Measurements from ENCODE around the gene RABL6.
"Not testable (repeated sequence)": the region's sequence is repeated elsewhere in the genome, so short reads cannot be mapped to it uniquely, and the experiment has no call there.

The RABL6 gene

DNA sequence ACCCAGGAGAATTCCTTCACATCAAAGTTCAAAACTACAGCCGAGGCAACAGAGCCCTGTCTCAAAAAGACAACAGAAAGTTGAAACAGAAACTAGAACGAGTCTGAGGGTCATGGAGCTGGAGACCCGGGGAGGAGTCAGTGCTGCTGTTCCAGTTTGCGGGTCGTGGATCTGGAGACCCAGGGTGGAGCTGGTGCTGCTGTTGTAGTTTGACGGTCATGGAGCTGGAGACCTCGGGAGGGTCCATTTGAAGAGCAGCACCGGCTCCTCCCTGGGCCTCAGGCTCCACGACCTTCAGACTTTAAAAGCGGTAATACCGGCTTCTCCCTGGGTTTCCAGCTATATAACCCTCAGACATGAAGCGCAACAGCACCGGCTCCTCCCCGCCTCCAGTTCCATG lies 30.4 kb upstream of the RABL6 start:
- TF ChIP-seq, protein P1, sequence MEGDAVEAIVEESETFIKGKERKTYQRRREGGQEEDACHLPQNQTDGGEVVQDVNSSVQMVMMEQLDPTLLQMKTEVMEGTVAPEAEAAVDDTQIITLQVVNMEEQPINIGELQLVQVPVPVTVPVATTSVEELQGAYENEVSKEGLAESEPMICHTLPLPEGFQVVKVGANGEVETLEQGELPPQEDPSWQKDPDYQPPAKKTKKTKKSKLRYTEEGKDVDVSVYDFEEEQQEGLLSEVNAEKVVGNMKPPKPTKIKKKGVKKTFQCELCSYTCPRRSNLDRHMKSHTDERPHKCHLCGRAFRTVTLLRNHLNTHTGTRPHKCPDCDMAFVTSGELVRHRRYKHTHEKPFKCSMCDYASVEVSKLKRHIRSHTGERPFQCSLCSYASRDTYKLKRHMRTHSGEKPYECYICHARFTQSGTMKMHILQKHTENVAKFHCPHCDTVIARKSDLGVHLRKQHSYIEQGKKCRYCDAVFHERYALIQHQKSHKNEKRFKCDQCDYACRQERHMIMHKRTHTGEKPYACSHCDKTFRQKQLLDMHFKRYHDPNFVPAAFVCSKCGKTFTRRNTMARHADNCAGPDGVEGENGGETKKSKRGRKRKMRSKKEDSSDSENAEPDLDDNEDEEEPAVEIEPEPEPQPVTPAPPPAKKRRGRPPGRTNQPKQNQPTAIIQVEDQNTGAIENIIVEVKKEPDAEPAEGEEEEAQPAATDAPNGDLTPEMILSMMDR (conservative IDR thresholded peaks at IDR 0.05; ENCODE audit: low read depth, low read length): no peak
- no peak for DNase-seq (ENCODE audit: low read depth)
- H3K4me3 ChIP-seq (ENCODE audit: low read depth, low read length): no peak overlapping the region

DNA sequence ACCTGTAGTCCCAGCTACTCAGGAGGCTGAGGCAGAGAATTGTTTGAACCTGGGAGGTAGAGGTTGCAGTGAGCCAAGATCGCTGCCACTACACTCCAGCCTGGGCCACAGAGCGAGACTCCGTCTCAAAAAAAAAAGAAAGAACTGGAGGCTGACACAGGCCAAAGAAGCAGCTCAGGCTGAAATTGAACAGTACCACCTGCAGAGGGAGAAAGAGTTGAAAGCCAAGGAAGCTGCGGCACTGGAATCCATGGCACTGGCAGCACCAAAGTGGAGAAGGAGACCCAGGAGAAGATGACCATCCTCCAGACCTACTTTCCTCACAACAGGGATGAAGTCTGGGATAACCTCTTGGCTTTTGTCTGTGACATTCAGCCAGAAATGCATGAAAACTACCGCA lies 27.9 kb upstream of the RABL6 start:
- DNase-seq (ENCODE audit: low read depth): no peak
- H3K4me3 ChIP-seq (ENCODE audit: low read depth, low read length): no peak overlapping the region
- TF ChIP-seq, protein P1 (conservative IDR thresholded peaks at IDR 0.05; ENCODE audit: low read depth, low read length): peak; percentile 40

DNA sequence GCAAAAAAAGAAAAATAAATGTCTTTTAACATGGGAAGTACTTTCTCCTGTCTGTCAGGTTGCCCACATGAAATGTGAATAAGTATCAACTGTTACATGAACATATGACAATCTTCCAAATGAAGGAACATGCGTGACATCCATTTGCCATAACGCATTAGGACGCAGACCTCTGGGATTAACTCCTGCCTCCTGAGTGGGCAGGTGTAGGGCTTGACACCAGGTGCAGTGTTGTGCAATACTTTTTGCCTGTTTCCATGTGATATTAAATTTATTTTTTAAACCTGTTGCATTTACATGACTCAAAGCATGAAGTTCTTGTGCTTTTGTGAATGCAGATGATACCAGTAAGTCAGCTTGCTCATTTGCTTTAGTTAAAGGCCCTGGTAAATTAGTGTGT lies 25.3 kb upstream of the RABL6 start:
- TF ChIP-seq, protein P1 (conservative IDR thresholded peaks at IDR 0.05; ENCODE audit: low read depth, low read length): no peak
- H3K4me3 ChIP-seq (ENCODE audit: low read depth, low read length): no peak overlapping the region
- DNase-seq (ENCODE audit: low read depth): no peak

DNA sequence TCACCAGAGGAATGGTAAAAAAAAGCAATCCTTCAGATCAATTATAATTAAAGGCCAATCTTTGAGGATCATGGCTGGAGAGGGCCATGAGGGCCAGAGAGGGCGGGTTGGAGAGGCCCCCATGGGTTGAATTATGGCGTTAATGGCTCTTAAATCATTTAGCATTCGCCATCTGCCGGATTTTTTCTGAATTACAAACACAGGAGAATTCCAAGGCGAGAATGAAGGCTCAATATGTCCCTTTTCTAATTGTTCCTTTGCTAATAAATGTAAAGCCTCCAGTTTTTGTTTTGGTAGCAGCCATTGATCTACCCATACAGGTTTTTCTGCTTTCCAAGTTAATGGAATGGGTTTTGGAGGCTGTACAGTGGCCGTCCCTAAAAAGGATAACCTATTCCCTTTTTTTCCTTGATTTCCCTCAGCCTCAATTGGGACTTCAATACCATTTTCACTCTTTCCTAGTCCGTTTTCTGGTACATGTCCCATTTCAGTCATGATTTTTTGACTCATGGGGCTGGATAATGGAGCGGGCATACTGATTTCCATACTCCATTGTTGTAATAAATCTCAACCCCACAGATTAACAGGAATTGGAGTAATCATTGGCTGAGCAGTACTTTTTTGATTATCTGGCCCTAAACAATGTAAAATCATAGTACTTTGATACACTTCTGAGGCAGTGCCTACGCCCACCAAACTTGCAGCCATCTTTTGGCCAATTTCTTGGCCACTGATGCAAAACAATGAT lies 23.3 kb upstream of the RABL6 start:
- TF ChIP-seq, protein P1 (conservative IDR thresholded peaks at IDR 0.05; ENCODE audit: low read depth, low read length): peak; percentile 33
- no peak for DNase-seq (ENCODE audit: low read depth)
- H3K4me3 ChIP-seq (ENCODE audit: low read depth, low read length): no peak overlapping the region

DNA sequence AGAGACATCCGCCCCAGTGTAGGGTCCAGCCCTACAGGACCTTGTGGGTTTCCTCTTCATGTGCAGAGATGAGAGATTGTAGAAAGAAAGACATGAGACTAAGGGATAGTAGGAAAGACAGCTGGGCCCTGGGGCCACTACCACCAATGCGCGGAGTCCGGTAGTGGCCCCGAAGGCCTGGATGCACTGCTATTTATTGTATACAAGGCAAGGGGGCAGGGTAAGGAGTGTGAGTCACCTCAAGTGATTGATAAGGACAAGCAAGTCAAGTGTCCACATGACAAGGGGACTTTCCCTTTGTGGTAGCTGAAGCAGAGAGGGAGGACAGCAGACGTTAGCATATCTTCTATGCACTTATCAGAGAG lies 22.8 kb upstream of the RABL6 start:
- H3K4me3 ChIP-seq (ENCODE audit: low read depth, low read length): no peak overlapping the region
- no peak for DNase-seq (ENCODE audit: low read depth)
- TF ChIP-seq, protein P1 (conservative IDR thresholded peaks at IDR 0.05; ENCODE audit: low read depth, low read length): no peak

DNA sequence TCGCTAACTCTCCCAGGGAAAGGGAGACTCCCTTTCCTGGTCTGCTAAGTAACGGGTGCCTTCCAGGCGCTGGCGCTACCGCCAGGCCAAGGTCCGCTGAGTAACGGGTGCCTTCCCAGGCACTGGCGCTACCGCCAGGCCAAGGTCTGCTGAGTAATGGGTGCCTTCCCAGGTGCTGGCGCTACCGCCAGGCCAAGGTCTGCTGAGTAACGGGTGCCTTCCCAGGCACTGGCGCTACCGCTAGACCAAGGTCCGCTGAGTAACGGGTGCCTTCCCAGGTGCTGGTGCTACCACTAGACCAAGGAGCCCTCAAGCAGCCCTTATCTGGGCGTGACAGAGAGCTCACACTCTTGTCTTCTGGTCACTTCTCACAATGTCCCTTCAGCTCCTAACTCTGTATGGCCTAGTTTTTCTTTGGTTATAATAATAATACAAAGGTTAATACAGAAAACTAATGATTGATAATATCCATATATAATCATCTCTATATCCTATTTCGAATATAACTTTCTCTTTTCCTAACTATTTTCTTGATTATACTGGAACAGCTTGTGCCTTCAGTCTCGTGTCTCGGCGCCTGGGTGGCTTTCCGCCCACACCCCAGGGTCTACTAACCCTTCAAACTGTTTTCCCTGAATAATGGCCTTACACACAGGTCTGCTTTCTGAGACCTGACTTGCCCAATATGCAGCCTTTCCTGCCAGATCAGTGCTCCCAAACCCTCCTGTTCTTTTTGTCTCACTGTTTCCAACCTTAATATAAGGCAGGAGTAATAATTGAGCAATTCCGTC lies 22.0 kb upstream of the RABL6 start:
- DNase-seq (ENCODE audit: low read depth); H3K4me3 ChIP-seq (ENCODE audit: low read depth, low read length): not testable (repeated sequence)

DNA sequence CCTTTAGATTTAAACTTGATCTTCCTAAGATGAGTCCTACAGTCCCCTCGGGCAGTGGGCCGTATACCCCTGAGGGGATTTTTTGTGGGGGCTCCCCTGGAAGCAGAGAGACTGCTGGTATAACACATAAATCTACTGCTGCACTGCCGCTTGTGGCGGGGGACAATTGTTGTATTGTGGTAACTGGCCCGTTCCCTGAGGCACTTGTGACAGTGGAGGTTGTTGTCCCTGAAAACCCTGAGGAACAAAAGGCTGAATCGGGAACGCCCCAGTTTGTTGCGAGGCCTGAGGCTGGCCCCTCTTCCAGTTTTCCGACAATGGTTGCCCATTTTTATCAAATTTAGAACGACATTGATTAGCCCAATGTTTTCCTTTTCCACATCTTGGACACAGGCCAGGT lies 21.3 kb upstream of the RABL6 start:
- no peak overlapping the region for H3K4me3 ChIP-seq (ENCODE audit: low read depth, low read length)
- no peak for DNase-seq (ENCODE audit: low read depth)
- TF ChIP-seq, protein P1 (conservative IDR thresholded peaks at IDR 0.05; ENCODE audit: low read depth, low read length): no peak

DNA sequence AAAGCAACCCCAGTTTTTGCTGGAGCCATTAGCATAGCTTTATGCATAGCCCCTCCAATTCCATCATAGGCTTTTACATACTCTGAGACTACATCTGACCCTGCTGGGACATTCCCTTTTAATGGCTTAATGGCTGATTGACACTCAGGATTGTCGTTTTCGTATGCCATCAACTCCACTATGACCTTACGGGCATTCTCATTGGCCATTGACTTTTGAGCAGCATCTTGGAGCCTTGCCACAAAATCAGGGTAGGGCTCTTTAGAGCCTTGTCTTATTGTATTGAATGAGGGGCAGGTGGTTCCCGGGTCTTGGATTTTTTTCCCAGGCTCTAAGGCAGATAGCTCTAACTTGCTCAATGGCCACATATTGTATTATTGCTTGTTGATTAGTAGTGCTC lies 20.8 kb upstream of the RABL6 start:
- not testable (repeated sequence) for H3K4me3 ChIP-seq (ENCODE audit: low read depth, low read length); DNase-seq (ENCODE audit: low read depth)

Measured in choroid plexus epithelial cell (primary cell).